HepG2 (cell line): Measurements from ENCODE around the gene CEACAM16. TPM values are rescaled to one million over a fixed set of nuclear protein-coding genes. Genes with fewer than 3 reads are reported as not detected.

Source experiments
- ATAC-seq: fragments of 200-7000 bp; cut with Tn5 transposase; 3 replicates; pipeline ENCODE4 v1.9.1; 2020; ENCODE audit warnings: mild to moderate bottlenecking, moderate library complexity
- BruUV-seq: library from RNA; stranded (reverse); fragments of 400-500 nt; replicated peaks from 2 replicates; lab custom pipeline; 2021; lab: Mats Ljungman, UMichigan
- CTCF ChIA-PET: fragments of 300-600 bp; formaldehyde crosslinking; extraction: SDS; loops from one replicate; lab custom pipeline; 2021; ENCODE audit warnings: low total read pairs, inconsistent platforms, low intra/inter-chr PET ratio; lab: Yijun Ruan, JAX
- POLR2A ChIA-PET: fragments of 350-600 bp; sonication (Branson Sonifier 250); formaldehyde crosslinking; loops from one replicate; lab custom pipeline; 2020; ENCODE audit warnings: antibody characterized with exemption, inconsistent platforms; lab: Yijun Ruan, JAX
- DNase-seq: peaks from one replicate; pipeline ENCODE4 v3.0.0-alpha.2; 2015; ENCODE audit warnings: low spot score
- FAIRE-seq: peaks from 3 replicates; lab custom pipeline; 2011; peaks lifted over from hg19 to GRCh38; lab: Jason Lieb, UNC
- H2AFZ ChIP-seq: one replicate; pipeline ENCODE4 v1.6.1; 2011; ENCODE audit warnings: low read length, inconsistent platforms
- H3K27ac ChIP-seq: fragments of 300-600 bp; 3 replicates; pipeline ENCODE4 v1.8.0; 2011; ENCODE audit warnings: mixed run types, mild to moderate bottlenecking, mixed read lengths, low read length, inconsistent platforms; ENCODE audit not compliant: insufficient read depth; ENCODE audit errors: extremely low read length
- H3K27me3 ChIP-seq, 2 experiments: fragments of 200-600 bp in 1 of 2; 2 replicates in 1 of 2; 3 replicates in 1 of 2; pipeline versions ENCODE4 v1.6.0 to v1.8.0; 2011; ENCODE audit warnings: low read length in 2 of 2, mild to moderate bottlenecking in 2 of 2, moderate library complexity in 2 of 2, inconsistent platforms in 1 of 2; ENCODE audit not compliant: insufficient read depth in 2 of 2, control insufficient read depth in 1 of 2
- H3K36me3 ChIP-seq, 2 experiments: fragments of 200-600 bp in 1 of 2; replicated peaks in 1 of 2; 2 replicates in 1 of 2; 3 replicates in 1 of 2; pipeline versions ENCODE4 v1.5.1 to v1.8.0; 2011; ENCODE audit warnings: low read length in 2 of 2, inconsistent platforms in 1 of 2; ENCODE audit not compliant: insufficient read depth in 2 of 2, control insufficient read depth in 1 of 2
- H3K4me1 ChIP-seq: 2 replicates; pipeline ENCODE4 v1.5.1; 2012; ENCODE audit warnings: low read length, inconsistent platforms; ENCODE audit not compliant: insufficient read depth
- H3K4me2 ChIP-seq: 2 replicates; pipeline ENCODE4 v1.6.0; 2011; ENCODE audit warnings: low read depth, low read length, inconsistent platforms
- H3K4me3 ChIP-seq, 3 experiments: fragments of 200-600 bp in 1 of 3; sonication (generic), shearing (Covaris generic) in 1 of 3; replicated peaks in 1 of 3; 2 replicates each; pipeline ENCODE4 v1.5.1; 2011 to 2016; ENCODE audit warnings: low read length in 3 of 3, inconsistent platforms in 2 of 3, low read depth in 2 of 3, mild to moderate bottlenecking in 2 of 3, control low read depth in 1 of 3, mixed read lengths in 1 of 3; ENCODE audit not compliant: insufficient read depth in 1 of 3
- H3K79me2 ChIP-seq: one replicate; pipeline ENCODE4 v1.6.1; 2011; ENCODE audit warnings: low read length, inconsistent platforms; ENCODE audit not compliant: insufficient read depth
- H3K9ac ChIP-seq: 2 replicates; pipeline ENCODE4 v1.6.0; 2011; ENCODE audit warnings: mild to moderate bottlenecking, low read depth, low read length, inconsistent platforms; ENCODE audit not compliant: insufficient read depth
- H3K9me3 ChIP-seq: 2 replicates; pipeline ENCODE4 v1.5.1; 2012; ENCODE audit warnings: mild to moderate bottlenecking, low read length
- H4K20me1 ChIP-seq: 2 replicates; pipeline ENCODE4 v1.6.0; 2011; ENCODE audit warnings: inconsistent platforms, mild to moderate bottlenecking, low read length, moderate library complexity; ENCODE audit not compliant: insufficient read depth
- KAT7 ChIP-seq: IDR thresholded peaks from 2 replicates; pipeline ENCODE4 v1.6.1; 2018; ENCODE audit warnings: borderline replicate concordance, missing compliant biosample characterization
- KLF13 ChIP-seq: sonication (generic); formaldehyde crosslinking; IDR thresholded peaks from 2 replicates; pipeline ENCODE4 v1.4.0; 2020; ENCODE audit warnings: mild to moderate bottlenecking, missing genetic modification reagents
- REXO4 ChIP-seq: sonication (generic); formaldehyde crosslinking; IDR thresholded peaks from 2 replicates; pipeline ENCODE4 v1.8.0; 2022; ENCODE audit warnings: missing genetic modification reagents, mild to moderate bottlenecking, borderline replicate concordance
- ZNF121 ChIP-seq: sonication (generic); formaldehyde crosslinking; IDR thresholded peaks from 2 replicates; pipeline ENCODE4 v1.5.0; 2020; ENCODE audit warnings: mild to moderate bottlenecking, missing genetic modification reagents
- ZNF674 ChIP-seq: sonication (generic); formaldehyde crosslinking; IDR thresholded peaks from 2 replicates; pipeline ENCODE4 v1.5.0; 2020; ENCODE audit warnings: low read depth, mild to moderate bottlenecking, missing genetic modification reagents
- WGBS: methylation state at CpG from one replicate; pipeline ENCODE4 v1.1.6; 2017; ENCODE audit warnings: low lambda C conversion rate; 5-methylcytosine and 5-hydroxymethylcytosine counted together
- in situ Hi-C: cut with HindIII; loops from 2 replicates; pipeline ENCODE4 v1.10.0; 2017; ENCODE audit warnings: low pct_unique_long_range_greater_than_20kb; ENCODE audit not compliant: extremely low pct_ligation_motif_present
- intact Hi-C: fragments of 100-400 bp; cut with micrococcal nuclease; formaldehyde crosslinking; loops from one replicate; pipeline ENCODE4 v1.10.0; 2022; ENCODE audit not compliant: unreplicated experiment
- polyA plus RNA-seq, 8 experiments: library from polyadenylated mRNA; depleted of rRNA in 3 of 8; stranded (reverse) in 7 of 8; unstranded in 1 of 8; fragments of >200 nt; fragmentation: Illumina TruSeq in 4 of 8; extraction: Trizol in 4 of 8; gene quantifications; 2 replicates each; pipeline versions ENCODE4 v1.2.1 to v1.2.3, GENCODE V29; 2011 to 2016; ENCODE audit warnings: low read depth in 4 of 8, missing spikeins in 1 of 8, mixed read lengths in 1 of 8; ENCODE audit not compliant: insufficient read depth in 1 of 8
- total RNA-seq, 5 experiments: library from RNA; depleted of rRNA; stranded (reverse); fragments of >200 nt; fragmentation: Illumina TruSeq; extraction: Trizol; gene quantifications; 2 replicates each; pipeline ENCODE4 v1.2.3, GENCODE V29; 2016; ENCODE audit warnings: low read depth in 1 of 5
- TF ChIP-seq, protein P1 (sequence below): sonication (generic); formaldehyde crosslinking; IDR thresholded peaks from 2 replicates; pipeline ENCODE4 v1.4.0; 2020; ENCODE audit warnings: mild to moderate bottlenecking, missing genetic modification reagents
- TF ChIP-seq, protein P2 (sequence below): sonication (generic); formaldehyde crosslinking; IDR thresholded peaks from 2 replicates; pipeline ENCODE4 v1.4.0; 2020; ENCODE audit warnings: missing genetic modification reagents
- TF ChIP-seq, protein P3 (sequence below): sonication (generic); formaldehyde crosslinking; IDR thresholded peaks from 2 replicates; pipeline ENCODE4 v1.4.0; 2020; ENCODE audit warnings: low read depth, mild to moderate bottlenecking, missing genetic modification reagents
- TF ChIP-seq, protein P4 (sequence below): sonication (generic); formaldehyde crosslinking; IDR thresholded peaks from 2 replicates; pipeline ENCODE4 v1.8.1; 2022; ENCODE audit warnings: mild to moderate bottlenecking, missing genetic modification reagents

The CEACAM16 gene
- total and polyA plus RNA-seq, 2 of the 13 experiments (the other 11 are each of a cell fraction or from before 2014, with no cell fraction given), result not detected

DNA sequence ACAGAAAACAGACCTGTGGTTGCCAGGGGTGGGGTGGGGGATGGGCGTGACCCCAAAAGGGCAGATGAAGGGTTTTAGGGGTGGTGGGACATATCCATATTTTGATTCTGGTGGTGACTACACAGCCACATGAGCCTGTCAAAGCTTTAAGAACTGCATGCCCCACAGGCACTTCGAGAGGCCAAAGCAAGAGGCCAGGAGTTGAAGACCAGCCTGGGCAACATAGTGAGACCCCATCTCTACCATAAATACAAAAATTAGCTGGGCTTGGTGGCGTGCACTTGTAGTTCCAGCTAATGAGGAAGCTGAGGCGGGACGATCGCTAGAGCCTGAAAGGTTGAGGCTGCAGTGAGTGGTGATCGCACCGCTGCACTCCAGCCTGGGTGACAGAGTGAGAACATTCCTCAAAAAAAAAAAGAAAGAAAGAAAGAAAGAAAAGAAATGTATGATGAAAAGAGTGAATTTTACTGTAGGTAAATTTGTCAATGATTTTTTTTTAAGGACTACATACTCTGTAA is 30.6 kb downstream of the CEACAM16 start:
- intact Hi-C loops, result no loop called here
- no peaks in the 10 kb centered on the region for H3K79me2 ChIP-seq
- no peak overlapping the region for H2AFZ ChIP-seq
- BruUV-seq, result no TSS peak
- in situ Hi-C loops, result no loop called here
- CTCF ChIA-PET, result no interaction called here
- H4K20me1 ChIP-seq, result no peaks in the 10 kb centered on the region
- H3K9ac ChIP-seq, result no peak overlapping the region
- H3K9me3 ChIP-seq, result no peaks in the 10 kb centered on the region
- whole genome bisulfite sequencing, result 81% methylated on average over 8 of the region's 8 CpGs
- H3K4me3 ChIP-seq, result no peak overlapping the region
- POLR2A ChIA-PET, result interaction anchor here (2.3 kb wide), 1 partner anchor 12 kb away, joined by 8 read pairs; no protein-coding TSS in a partner anchor
- H3K27ac ChIP-seq, result no peak overlapping the region
- no peak for FAIRE-seq
- no peaks in the 10 kb centered on the region for H3K36me3 ChIP-seq
- no peaks in the 10 kb centered on the region for H3K27me3 ChIP-seq
- peaks cover 49% of the 10 kb centered on the region for H3K4me1 ChIP-seq
- no peak for ATAC-seq
- no peak overlapping the region for H3K4me2 ChIP-seq
- DNase-seq, result no peak
- no peak for TF ChIP-seq KLF13 (CRISPR knock-in tag)
- peak; percentile 42; the same call in 1 of the 2 replicates for TF ChIP-seq ZNF121 (CRISPR knock-in tag)
- TF ChIP-seq, all 625 proteins: peak for 1

DNA sequence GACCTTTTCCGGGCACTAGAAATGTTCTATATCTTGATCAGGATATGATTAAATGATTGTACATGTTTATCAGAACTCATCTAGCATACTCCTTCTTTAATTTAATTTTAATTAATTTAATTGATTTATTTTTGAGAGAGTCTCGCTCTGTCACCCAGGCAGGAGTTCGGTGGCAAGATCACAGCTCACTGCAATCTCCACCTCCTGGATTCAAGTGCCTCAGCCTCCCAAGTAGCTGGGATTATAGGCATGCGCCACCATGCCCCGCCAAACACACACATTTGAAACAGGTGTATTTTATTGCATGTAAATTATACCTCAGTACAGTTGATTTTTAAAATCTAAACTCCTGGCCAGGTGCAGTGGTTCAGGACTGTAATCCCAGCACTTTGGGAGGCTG is 32.1 kb downstream of the CEACAM16 start:
- Histone ChIP-seq H3K27ac (no peak overlapping the region), H3K36me3 (no peaks in the 10 kb centered on the region), H3K4me3 (no peak overlapping the region), H3K9ac (no peak overlapping the region), H4K20me1 (no peaks in the 10 kb centered on the region), H3K27me3 (no peaks in the 10 kb centered on the region), H2AFZ (no peak overlapping the region), H3K79me2 (no peaks in the 10 kb centered on the region), H3K9me3 (no peaks in the 10 kb centered on the region), H3K4me2 (no peak overlapping the region), H3K4me1 (peaks cover 43% of the 10 kb centered on the region)
- WGBS, result 82% methylated on average over 5 of the region's 5 CpGs
- ATAC-seq, result no peak
- intact Hi-C loops, result no loop called here
- no TSS peak for BruUV-seq
- no peak for FAIRE-seq
- in situ Hi-C loops, result no loop called here
- CTCF ChIA-PET, result no interaction called here
- POLR2A ChIA-PET, result no interaction called here
- no peak for DNase-seq
- TF ChIP-seq, protein P1, sequence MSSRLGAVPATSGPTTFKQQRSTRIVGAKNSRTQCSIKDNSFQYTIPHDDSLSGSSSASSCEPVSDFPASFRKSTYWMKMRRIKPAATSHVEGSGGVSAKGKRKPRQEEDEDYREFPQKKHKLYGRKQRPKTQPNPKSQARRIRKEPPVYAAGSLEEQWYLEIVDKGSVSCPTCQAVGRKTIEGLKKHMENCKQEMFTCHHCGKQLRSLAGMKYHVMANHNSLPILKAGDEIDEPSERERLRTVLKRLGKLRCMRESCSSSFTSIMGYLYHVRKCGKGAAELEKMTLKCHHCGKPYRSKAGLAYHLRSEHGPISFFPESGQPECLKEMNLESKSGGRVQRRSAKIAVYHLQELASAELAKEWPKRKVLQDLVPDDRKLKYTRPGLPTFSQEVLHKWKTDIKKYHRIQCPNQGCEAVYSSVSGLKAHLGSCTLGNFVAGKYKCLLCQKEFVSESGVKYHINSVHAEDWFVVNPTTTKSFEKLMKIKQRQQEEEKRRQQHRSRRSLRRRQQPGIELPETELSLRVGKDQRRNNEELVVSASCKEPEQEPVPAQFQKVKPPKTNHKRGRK (CRISPR knock-in tag), result no peak
- TF ChIP-seq REXO4, result no peak
- TF ChIP-seq, protein P2, sequence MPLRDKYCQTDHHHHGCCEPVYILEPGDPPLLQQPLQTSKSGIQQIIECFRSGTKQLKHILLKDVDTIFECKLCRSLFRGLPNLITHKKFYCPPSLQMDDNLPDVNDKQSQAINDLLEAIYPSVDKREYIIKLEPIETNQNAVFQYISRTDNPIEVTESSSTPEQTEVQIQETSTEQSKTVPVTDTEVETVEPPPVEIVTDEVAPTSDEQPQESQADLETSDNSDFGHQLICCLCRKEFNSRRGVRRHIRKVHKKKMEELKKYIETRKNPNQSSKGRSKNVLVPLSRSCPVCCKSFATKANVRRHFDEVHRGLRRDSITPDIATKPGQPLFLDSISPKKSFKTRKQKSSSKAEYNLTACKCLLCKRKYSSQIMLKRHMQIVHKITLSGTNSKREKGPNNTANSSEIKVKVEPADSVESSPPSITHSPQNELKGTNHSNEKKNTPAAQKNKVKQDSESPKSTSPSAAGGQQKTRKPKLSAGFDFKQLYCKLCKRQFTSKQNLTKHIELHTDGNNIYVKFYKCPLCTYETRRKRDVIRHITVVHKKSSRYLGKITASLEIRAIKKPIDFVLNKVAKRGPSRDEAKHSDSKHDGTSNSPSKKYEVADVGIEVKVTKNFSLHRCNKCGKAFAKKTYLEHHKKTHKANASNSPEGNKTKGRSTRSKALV (CRISPR knock-in tag), result no peak
- TF ChIP-seq KAT7, result no peak
- TF ChIP-seq ZNF674 (CRISPR knock-in tag), result no peak
- TF ChIP-seq, protein P3, sequence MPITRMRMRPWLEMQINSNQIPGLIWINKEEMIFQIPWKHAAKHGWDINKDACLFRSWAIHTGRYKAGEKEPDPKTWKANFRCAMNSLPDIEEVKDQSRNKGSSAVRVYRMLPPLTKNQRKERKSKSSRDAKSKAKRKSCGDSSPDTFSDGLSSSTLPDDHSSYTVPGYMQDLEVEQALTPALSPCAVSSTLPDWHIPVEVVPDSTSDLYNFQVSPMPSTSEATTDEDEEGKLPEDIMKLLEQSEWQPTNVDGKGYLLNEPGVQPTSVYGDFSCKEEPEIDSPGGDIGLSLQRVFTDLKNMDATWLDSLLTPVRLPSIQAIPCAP (CRISPR knock-in tag), result no peak
- TF ChIP-seq, protein P4, sequence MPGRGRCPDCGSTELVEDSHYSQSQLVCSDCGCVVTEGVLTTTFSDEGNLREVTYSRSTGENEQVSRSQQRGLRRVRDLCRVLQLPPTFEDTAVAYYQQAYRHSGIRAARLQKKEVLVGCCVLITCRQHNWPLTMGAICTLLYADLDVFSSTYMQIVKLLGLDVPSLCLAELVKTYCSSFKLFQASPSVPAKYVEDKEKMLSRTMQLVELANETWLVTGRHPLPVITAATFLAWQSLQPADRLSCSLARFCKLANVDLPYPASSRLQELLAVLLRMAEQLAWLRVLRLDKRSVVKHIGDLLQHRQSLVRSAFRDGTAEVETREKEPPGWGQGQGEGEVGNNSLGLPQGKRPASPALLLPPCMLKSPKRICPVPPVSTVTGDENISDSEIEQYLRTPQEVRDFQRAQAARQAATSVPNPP (CRISPR knock-in tag), result no peak
